Epidermal melanocyte (primary cell): ENCODE data around the gene TAGLN2.
"Not testable (repeated sequence)": the region's sequence is repeated elsewhere in the genome, so short reads cannot be mapped to it uniquely, and the experiment has no call there.

Experiments used
- DNase-seq: peaks from one replicate; pipeline ENCODE4 v3.0.0; 2011; ENCODE audit warnings: low spot score; ENCODE audit not compliant: insufficient read length

Gene TAGLN2

DNA sequence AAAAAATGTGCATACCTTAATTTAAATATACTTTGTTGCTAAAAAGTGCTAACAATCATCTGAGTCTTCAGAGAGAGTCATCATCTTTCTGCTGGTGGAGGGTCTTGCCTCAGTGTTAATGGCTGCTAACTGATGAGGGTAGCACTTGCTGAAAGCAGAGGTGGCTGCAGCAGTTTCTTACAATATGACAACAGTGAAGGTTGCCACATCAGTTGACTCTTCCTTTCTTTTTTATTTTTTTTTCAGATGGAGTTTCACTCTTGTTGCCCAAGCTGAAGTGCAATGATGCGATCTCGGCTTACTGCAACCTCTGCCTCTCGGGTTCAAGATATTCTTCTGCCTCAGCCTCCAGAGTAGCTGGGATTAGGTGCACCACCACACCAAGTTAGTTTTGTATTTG lies 22.8 kb downstream of the TAGLN2 start:
- no peak for DNase-seq

GRCh38 chr1:159900755-159901360 lies 24.4 kb downstream of the TAGLN2 start:
- DNase-seq: no peak

- no peak for DNase-seq
Measured at GRCh38 chr1:159900086-159900680, 25.1 kb downstream of the TAGLN2 start, which contains the start of gene CFAP45. TSS of gene CFAP45 (minus strand) at chr1:159900165. CDS start at chr1:159900098, 67 bp downstream.

GRCh38 chr1:159899634-159900033 lies 25.7 kb downstream of the TAGLN2 start:
- DNase-seq: not testable (repeated sequence)

DNA sequence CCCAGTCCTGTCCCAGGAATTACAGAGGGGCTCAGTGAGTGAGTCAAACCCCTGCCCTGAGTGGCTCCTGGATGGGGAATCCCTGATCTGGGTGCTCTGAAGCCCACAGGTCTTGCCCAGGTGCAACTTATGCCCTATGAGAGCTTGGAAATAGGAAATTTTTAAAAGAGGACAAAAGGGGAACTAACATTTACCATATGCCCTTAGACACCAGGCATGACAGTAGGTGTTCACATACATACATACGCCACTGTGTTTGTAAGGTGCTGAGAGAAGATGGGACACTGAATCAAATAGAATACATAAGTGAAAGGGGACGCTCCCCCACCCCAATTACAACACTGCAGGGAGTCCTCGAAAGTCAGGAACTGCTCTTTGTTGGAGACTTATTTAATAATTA lies 26.8 kb downstream of the TAGLN2 start:
- no peak for DNase-seq

- DNase-seq: no peak
Measured at GRCh38 chr1:159897962-159898361, 27.3 kb downstream of the TAGLN2 start.

- DNase-seq: no peak
Measured at GRCh38 chr1:159896546-159896930, 28.8 kb downstream of the TAGLN2 start.

DNA sequence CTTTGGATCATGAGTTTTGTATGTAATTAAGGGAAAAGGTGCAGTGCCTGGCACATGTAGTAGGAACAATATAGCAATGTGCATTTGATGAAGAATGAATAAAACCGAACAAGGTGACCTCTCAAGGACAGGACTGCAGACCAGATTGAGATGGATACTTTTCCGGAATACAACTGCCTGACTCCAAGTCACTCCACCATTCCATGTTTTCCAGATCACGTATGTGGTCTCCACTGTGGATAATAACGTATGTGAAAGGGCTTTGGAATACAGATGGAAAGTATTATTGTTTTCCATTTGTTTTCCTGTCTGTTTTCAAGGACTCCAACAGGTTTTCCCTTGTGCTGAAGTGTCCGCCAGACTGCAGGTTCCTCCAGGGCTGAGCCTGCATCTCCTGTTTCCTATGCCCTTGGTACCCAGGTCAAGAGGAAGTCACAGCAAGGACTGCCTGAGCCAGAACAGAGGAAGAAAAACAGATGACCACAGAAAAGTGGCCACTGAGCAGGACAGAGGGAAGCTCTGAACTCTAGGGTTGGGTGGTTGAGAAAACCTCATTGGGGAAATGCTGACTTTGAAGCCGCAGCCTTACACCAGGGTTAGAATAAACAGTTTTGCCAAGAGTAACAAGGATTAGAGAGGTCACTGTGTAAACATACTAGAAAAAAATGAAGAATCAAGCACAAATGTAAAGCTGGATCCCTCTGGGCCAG lies 29.3 kb downstream of the TAGLN2 start:
- DNase-seq: no peak

DNA sequence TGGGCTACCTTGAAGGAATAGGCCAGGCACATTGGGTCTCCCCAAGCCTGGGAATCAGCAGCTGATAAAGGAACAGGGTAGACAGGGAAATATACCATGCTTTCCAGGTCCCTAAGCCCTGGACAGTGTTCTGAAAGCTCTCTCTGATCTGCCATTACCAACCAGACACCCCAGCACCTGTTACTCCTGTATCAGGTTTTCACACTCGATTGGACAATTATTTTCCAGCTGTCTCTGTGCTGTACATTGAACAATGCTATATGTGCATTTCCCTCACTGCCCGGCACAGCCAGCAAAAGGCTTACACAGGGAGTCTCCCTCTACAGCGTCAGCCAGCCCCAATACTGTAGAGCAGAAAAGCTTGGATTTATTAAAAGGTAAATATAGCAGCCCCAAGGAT lies 30.0 kb downstream of the TAGLN2 start:
- no peak for DNase-seq

DNA sequence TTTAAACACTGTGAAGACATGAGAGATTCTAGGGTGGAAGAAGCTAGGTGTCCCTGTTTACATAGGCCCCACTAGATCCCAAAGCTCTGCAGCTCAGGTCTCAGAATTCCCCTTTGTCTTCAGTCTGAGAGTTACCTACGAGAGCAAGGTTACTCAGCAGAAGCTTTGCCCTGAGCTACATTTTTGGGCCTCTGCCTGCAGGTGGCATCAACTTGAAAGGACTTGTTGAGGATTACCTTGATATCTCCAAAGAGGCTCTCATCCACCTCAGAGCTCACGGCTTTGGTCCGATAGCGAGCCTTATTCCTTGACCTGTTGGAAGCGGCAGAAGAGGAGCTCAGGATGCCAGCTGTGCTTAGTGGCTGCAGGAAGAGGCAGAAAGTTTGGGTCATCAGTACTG lies 32.4 kb downstream of the TAGLN2 start:
- DNase-seq: no peak

DNA sequence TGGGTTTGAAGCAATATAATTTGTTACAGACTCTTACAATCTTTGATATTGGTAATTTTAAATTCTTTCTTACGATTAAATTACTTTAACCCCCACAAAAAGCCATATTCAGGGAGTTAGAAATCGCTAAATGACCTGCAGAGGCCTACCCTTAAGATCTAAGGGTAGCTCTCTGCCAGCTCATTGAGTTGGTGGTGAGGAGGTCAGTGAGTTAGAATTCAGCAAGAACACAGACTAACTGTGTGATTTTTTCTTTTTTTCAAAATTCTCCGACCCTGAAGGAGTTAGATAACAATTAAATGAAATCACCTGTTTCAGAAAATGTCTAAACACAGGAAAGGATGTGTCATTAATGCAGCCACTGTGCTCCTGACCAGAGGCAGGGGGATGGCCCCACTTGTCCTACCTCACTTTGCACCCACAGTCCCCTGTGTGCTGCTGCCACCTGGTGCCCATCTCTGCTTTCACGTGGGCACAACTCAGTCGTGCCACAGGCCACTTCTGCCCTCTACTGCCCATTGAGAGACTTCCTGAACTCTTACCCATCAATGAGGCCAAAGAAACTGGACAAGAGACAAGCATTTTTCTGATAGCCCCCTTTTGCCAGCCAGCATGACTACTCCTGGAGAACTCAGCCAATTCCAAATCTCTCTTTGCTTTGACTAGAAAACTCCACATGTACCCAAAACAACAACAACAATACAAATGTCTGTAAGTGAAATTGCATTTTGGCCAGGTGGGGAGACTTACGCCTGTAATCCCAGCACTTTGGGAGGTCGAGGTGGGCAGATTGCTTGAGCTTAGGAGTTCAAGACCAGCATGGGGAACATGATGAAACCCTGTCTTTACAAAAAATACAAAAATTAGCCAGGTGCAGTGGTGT lies 33.8 kb downstream of the TAGLN2 start:
- peak; percentile 71 for DNase-seq

DNA sequence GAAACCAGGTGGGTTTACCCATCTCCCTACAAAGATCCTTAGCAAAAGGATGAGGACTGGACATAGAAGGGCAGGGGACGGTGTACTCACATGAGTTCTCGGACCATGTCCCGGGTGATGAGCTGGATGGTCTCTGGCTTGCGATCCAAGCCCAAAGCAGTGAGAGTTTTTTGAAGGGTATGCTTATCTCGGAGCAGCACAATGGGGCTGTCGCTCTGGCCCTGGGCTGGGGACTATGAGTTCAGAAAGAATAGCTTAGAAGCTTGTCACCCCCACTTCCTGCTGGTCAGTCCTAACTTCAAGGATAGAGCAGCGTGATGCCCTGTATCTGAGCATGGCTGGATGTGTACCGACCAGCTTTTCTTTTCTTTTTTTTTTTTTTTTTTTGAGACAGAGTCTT lies 34.9 kb downstream of the TAGLN2 start:
- DNase-seq: no peak

GRCh38 chr1:159889821-159890252 lies 35.5 kb downstream of the TAGLN2 start:
- DNase-seq: peak; percentile 70

- DNase-seq: no peak
Measured at GRCh38 chr1:159889202-159889601, 36.1 kb downstream of the TAGLN2 start.

DNA sequence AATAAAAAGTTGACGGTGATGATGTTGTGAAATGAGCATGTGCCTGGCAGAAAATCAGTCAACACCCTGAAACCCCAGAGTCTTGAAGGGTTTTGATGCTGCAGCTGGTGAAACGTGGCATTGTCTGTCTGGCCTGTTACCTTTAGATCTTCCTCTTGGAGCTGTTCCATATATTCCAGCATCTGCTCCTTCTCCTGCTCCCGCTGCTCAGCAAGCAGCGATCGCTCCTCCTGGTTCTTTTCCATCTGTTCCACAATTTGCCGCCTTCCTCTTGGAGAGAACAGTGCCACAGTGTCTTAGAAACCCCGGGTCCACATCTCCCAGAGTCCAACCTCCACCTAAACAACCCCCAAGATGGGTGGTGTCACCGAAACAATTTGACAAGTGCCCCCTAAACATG lies 41.0 kb downstream of the TAGLN2 start:
- no peak for DNase-seq

GRCh38 chr1:159883134-159883533 lies 42.2 kb downstream of the TAGLN2 start:
- no peak for DNase-seq

DNA sequence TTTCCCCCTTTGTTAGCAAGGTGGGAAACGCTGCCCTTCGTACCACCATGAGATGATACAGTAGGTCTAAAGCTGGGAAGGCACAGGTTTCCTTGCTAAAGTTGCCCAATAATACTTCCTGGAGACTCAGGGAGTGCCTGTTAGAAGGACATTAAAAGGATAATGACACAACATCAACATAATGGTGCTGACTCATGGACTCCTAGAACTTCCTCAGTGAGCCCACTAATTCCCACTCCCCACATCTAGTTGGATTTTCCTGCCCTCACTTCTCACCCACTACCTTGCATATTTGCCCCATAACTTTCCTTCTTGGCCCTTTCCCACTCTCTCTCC lies 42.8 kb downstream of the TAGLN2 start:
- no peak for DNase-seq

DNA sequence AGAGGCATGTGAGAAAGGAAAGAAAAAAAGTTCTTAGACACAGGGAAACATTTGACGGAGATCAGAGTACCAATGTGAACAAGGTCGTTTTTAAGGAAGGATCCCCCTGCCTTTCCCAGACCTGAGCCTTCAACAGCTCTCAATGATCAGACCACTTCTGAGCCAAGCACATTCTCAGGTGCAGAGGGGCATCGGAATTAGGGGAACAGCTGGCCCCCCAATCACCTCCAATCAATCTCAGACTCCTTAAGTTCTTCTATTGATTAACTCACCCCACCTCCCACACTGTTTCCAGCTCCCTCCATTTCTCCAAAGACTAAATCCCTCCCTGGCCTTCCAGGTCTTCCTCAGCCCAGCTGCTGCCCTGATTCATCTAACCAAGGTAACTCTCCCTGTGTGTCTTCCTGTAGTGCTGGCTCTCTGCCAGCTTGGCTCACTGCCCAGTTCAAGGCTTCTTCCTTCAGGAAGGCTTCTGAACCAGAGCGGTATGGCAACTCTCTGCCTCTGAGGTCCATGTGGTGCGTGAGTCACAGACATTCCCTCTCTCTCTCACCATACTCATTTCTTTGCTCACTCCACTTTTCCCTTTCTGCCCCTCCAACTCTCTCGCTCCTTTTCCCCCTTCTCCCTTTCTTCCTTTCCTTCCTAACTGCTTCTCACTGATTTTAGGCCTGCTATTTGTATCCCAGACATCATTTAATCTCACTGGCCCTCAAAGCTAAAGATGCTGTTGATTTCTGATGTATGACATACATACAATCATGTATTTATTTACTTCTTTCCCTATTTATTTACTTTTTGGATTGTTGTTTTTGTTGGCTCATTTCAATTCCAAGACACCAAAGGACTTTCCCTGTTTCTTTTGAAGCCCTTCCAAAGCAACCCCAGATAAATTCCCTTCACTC lies 43.4 kb downstream of the TAGLN2 start:
- DNase-seq: peak; percentile 48

- no peak for DNase-seq
Measured at GRCh38 chr1:159880430-159880829, 44.9 kb downstream of the TAGLN2 start.

- DNase-seq: no peak
Measured at GRCh38 chr1:159879977-159880376, 45.3 kb downstream of the TAGLN2 start.

DNA sequence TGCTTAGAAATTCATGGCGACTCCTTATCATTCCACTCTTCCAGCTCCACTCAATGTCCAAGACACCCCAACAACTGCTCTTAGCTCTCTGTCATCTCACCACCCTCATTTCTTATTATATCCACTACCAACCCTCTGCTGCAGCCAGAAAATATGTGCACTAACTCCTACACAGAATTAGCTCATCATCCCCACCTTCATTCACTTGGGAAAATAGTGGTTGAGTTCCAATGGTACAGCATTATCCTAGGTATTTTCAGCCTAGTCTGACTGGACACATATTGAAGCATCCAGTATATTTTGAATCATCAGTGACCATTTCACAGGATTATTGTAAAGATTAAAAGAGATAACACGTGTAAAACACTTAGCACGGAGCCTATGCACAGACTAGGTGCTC lies 46.2 kb downstream of the TAGLN2 start:
- no peak for DNase-seq
